22Rv1 (cell line): ENCODE results near the gene SDHAF2.
"Not testable (repeated sequence)": the region's sequence is repeated elsewhere in the genome, so short reads cannot be mapped to it uniquely, and the experiment has no call there.

Experiments
- H3K27ac ChIP-seq: fragments of 450-650 bp; 2 replicates; pipeline ENCODE4 v1.5.1; 2017
- ZFX ChIP-seq: fragments of 450-650 bp; IDR thresholded peaks from 2 replicates; pipeline ENCODE4 v1.6.1; 2017; ENCODE audit warnings: antibody characterized with exemption, borderline replicate concordance
- TF ChIP-seq, protein P1 (sequence below): fragments of 450-650 bp; IDR thresholded peaks from 2 replicates; pipeline ENCODE4 v1.5.1; 2017; ENCODE audit warnings: mild to moderate bottlenecking

Gene SDHAF2

DNA sequence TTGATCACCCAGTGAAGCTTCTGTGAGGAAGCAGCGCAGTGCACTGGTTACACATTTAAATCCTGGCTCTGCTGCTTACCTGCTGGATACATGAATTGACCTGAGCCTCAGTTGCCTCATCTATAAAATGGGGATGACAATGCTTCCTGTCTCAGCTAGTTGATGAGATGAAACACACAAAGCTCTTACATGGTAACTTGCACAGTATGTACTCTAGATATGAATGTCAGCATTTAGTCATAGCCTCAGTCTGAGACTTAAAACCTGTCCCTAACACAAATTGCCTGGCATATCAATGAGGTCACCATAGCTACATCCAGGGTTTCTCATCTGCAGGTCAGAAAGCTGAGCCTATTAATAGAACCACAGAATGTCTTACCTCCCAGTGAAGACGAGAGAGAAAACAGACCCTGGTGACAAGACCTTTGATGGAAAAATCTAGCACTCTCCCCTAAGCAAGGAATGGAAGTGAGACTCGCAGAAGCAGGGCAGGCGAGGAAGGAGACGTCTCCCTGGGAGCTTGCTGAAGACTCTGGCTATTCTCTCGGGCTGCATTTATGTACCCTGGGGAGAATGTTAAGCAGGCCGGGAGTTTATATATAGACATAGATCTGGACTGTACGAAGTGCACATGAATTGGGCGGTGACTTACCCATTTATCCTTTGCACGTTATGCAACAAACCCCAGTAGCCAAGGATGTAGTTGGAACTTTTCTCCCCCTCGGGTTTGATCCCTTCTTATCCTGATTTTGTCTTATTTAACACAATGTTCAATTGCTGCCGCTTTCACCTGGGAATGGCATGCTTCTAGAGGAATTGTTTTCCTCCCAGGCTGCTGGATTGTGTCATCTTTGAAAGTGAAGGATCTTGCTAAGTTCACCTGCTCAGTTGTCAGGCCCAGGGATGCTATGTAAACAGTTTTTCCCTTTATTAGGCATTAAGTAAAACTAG, 18.0 kb downstream of the SDHAF2 start:
- H3K27ac ChIP-seq = no peak overlapping the region
- TF ChIP-seq, protein P1, sequence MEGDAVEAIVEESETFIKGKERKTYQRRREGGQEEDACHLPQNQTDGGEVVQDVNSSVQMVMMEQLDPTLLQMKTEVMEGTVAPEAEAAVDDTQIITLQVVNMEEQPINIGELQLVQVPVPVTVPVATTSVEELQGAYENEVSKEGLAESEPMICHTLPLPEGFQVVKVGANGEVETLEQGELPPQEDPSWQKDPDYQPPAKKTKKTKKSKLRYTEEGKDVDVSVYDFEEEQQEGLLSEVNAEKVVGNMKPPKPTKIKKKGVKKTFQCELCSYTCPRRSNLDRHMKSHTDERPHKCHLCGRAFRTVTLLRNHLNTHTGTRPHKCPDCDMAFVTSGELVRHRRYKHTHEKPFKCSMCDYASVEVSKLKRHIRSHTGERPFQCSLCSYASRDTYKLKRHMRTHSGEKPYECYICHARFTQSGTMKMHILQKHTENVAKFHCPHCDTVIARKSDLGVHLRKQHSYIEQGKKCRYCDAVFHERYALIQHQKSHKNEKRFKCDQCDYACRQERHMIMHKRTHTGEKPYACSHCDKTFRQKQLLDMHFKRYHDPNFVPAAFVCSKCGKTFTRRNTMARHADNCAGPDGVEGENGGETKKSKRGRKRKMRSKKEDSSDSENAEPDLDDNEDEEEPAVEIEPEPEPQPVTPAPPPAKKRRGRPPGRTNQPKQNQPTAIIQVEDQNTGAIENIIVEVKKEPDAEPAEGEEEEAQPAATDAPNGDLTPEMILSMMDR = no peak
- TF ChIP-seq ZFX = no peak

DNA sequence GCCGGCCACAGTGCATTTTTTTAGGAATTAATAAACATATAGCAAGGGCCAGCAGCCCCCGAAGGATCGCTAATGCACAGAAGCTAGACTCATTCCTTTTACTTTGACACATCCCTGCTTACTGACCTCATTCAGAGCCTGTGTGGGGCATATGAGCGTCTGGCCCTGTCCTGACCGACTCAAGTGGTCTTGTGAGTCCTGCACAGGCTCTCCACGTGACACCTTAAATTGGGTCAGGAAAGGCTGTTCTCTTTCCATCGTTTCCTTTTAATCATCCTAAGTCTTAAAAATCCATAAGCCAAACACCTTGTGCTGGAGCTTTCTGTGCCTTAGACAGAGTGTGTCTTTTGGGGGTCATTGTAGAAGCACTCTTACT, 18.6 kb downstream of the SDHAF2 start:
- no peak for TF ChIP-seq ZFX
- TF ChIP-seq, protein P1 = no peak

DNA sequence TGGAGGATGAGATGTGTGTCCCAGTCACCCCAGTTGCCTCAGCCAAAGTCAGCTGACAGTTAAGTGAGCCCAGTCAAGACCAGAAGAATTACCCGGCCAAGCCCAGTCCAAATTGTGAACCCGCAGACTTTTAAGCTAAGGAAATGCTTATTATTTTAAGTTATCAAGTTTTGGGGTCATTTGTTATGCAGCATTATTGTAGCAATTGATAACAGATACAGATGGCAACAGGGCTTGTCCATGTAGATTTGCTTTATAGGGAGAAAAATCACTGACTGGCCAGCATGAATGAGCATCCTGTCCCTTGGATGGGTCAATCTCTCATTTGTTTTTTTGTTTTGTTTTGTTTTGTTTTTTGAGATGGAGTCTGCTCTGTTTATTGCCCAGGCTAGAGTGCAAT, 22.9 kb downstream of the SDHAF2 start:
- TF ChIP-seq, protein P1 = no peak
- no peak for TF ChIP-seq ZFX
- H3K27ac ChIP-seq = no peak overlapping the region

More for the DNA sequence above, 18.6 kb downstream of the SDHAF2 start:
- H3K27ac ChIP-seq = no peak overlapping the region

DNA sequence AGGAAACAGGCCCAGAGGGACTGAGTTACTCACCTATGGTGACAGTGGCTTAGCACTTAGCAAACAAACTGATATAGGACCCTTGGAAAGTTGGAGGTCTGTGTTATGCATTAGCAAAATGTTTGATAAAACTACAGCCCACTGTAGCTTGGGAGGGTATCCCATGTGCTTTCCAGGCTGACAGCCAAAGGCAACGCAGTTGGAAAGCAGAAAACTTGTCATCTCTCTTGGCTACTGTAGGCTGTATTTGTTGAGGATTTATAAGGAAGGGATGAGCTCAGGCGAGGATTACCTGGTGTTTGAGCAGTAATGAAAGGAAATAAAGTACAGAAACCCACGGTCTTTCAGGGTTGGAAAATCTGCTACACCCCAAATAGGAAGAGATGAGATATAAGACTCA, 23.8 kb downstream of the SDHAF2 start:
- TF ChIP-seq, protein P1 = no peak
- TF ChIP-seq ZFX = no peak
- H3K27ac ChIP-seq = no peak overlapping the region

DNA sequence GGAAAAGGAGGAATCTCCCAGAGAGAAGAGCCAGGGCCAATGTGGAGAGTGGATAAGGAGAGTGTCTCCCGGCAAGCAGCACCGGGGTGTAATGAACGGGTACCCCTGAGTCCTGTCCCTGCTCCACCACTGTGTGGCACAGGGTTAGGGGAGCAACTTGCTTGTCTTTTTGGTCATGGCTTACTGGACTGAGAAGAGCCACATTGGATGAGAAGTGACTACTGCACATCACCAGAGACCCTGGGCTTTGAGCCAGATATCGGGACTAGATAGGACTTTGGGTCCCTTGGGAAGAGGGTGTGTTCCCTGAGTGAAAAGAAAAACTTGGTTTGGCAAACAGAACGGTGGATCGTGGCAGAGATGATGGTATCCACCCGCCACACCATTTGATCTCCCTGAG, 24.6 kb downstream of the SDHAF2 start:
- no peak overlapping the region for H3K27ac ChIP-seq
- TF ChIP-seq, protein P1 = no peak
- TF ChIP-seq ZFX = no peak

DNA sequence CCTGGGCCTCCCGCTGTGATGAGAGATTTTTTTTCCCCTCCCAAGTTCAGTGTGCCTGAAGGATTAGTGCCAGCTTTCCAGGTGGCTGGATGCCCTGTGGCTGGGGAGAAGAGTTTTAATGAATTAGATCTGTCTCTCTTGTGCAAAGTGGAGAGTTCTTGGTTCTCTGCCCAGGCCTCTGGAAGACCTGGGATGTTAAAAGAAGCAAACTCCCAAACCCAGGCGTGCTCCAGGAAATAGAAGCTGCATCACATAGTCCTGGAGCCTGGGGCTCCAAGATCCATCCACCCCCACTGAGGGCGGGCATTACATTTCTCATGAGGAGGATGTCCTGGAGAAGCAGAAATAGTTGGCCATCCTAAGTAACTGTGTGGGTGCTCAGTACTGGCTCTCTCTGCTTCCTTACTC, 30.6 kb downstream of the SDHAF2 start:
- TF ChIP-seq, protein P1 = no peak
- no peak for TF ChIP-seq ZFX
- H3K27ac ChIP-seq = no peak overlapping the region

DNA sequence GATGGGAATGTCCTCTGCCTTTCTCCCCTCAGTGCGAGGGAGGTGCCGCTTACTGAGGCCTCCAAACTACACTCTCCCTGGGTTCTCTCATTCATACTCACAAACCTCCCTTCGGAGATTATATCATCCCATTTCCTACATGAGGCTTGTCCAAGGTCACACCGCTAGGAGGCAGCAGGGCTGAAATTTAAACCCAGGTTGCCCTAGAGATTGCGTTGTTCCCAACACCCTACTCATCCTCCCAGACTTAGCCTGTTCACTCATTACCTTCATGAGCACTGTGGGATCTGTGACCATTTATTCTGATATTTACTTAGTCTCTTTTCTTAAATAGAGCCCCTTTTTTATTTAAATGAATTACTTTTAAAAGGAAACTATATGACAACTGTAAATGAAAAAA, 31.1 kb downstream of the SDHAF2 start:
- TF ChIP-seq, protein P1 = 0 out of 2 replicates have a peak, but pooled peaks have one; percentile 5
- no peak for TF ChIP-seq ZFX
- no peak overlapping the region for H3K27ac ChIP-seq

DNA sequence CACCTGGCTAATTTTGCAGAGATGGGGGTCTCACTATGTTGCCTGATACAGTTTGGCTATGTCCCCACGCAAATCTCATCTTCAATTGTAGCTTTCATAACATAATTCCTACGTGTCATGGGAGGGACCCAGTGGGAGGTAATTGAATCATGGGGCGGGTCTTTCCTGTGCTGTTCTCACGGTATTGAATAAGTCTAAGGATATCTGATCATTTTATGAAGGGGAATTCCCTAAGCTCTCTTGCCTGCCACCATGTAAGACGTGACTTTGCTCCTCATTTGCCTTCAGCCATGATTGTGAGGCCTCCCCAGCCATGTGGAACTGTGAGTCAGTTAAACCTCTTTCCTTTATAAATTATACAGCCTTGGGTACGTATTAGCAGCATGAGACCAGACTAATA, 37.7 kb downstream of the SDHAF2 start:
- not testable (repeated sequence) for H3K27ac ChIP-seq
